Type B pancreatic cell (in vitro differentiated cells): ENCODE data around the gene CDC45. TPM values are rescaled to one million over a fixed set of nuclear protein-coding genes. Genes with fewer than 3 reads are reported as not detected.

Experiments used
- DNase-seq: peaks from one replicate; pipeline ENCODE4 v3.0.0; 2021; ENCODE audit warnings: mixed read lengths; ENCODE audit not compliant: unreplicated experiment; ENCODE audit errors: extremely low spot score
- H3K27ac Mint-ChIP-seq: 2 replicates; pipeline ENCODE4 v1.8.0; 2021; ENCODE audit warnings: mild to moderate bottlenecking, mixed read lengths
- H3K27me3 Mint-ChIP-seq: 2 replicates; pipeline ENCODE4 v1.8.0; 2021; ENCODE audit warnings: mixed read lengths
- H3K36me3 Mint-ChIP-seq: 2 replicates; pipeline ENCODE4 v1.8.0; 2021; ENCODE audit warnings: mixed read lengths
- H3K4me1 Mint-ChIP-seq: one replicate; pipeline ENCODE4 v1.8.0; 2021; ENCODE audit warnings: mixed read lengths; ENCODE audit not compliant: unreplicated experiment
- H3K4me3 Mint-ChIP-seq: 2 replicates; pipeline ENCODE4 v1.8.0; 2021; ENCODE audit warnings: mild to moderate bottlenecking, mixed read lengths
- H3K9me3 Mint-ChIP-seq: 2 replicates; pipeline ENCODE4 v1.8.0; 2021; ENCODE audit warnings: mixed read lengths
- total RNA-seq: library from RNA; stranded (reverse); gene quantifications from 2 replicates; pipeline ENCODE4 v1.2.1, GENCODE V29; 2021; ENCODE audit warnings: low replicate concordance
- TF ChIP-seq, protein P1 (sequence below): fragments of 200-600 bp; sonication (generic); conservative IDR thresholded peaks from 2 replicates; pipeline ENCODE4 v1.5.0; 2021; ENCODE audit warnings: antibody characterized with exemption, mild to moderate bottlenecking

Gene CDC45
- total RNA-seq, 1 donor from 2014 or later, result 19.0 TPM

DNA sequence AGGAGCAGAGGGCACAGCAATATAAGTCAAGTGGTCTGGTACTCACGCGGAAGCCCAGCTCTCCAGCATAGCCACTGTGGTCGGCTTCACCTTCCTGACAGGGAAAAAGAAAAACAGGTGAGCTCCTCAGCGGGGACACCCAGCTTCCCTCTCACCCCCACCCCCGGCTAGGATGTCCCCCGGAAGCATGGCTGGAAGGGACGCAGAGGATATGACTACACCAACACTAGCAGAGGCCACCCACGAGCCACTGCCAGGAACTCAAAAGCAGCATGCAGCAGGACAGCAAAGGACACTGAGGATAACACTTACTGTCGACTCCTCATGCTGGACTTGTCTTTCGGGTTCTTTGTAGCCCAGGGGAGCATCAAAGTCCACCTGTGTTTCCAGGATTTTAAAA lies 23.2 kb upstream of the CDC45 start:
- TF ChIP-seq, protein P1, sequence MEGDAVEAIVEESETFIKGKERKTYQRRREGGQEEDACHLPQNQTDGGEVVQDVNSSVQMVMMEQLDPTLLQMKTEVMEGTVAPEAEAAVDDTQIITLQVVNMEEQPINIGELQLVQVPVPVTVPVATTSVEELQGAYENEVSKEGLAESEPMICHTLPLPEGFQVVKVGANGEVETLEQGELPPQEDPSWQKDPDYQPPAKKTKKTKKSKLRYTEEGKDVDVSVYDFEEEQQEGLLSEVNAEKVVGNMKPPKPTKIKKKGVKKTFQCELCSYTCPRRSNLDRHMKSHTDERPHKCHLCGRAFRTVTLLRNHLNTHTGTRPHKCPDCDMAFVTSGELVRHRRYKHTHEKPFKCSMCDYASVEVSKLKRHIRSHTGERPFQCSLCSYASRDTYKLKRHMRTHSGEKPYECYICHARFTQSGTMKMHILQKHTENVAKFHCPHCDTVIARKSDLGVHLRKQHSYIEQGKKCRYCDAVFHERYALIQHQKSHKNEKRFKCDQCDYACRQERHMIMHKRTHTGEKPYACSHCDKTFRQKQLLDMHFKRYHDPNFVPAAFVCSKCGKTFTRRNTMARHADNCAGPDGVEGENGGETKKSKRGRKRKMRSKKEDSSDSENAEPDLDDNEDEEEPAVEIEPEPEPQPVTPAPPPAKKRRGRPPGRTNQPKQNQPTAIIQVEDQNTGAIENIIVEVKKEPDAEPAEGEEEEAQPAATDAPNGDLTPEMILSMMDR, result no peak
- Mint-ChIP-seq H3K27ac (no peak overlapping the region), H3K4me1 (no peaks in the 10 kb centered on the region), H3K9me3 (no peaks in the 10 kb centered on the region), H3K4me3 (no peak overlapping the region), H3K27me3 (no peaks in the 10 kb centered on the region), H3K36me3 (peaks cover 24% of the 10 kb centered on the region)
- DNase-seq, result no peak

DNA sequence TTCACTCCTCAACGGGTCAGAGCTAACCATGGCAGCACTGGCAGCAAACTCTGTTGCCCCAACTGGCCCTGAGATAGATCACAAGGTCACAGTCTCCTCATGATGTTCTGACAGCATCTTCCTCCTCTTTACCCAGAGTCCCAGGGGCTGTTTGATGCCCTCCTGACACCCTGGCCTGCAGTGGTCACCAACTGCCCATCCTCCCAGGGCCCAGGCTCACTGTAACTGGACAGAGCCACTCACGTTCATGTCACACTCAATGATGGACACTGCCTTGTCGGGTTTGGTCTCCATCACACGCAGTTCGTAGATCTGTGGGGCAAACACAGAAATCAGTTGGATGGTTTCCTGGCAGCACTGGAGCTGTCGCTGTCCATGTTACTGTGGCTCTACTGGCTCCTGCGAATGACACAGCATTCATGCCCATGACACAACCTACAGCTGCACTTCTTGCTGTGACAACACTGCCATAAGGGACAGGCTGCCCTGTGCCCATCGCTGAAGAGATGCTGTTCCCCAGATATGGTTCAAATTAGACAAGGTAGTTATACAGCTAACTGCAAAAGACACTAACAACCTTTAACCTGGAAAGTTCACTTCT lies 21.8 kb upstream of the CDC45 start:
- Mint-ChIP-seq H3K9me3 (no peaks in the 10 kb centered on the region), H3K36me3 (peaks cover 24% of the 10 kb centered on the region), H3K27ac (no peak overlapping the region), H3K4me1 (no peaks in the 10 kb centered on the region), H3K4me3 (no peak overlapping the region), H3K27me3 (no peaks in the 10 kb centered on the region)
- no peak for DNase-seq
- TF ChIP-seq, protein P1, result no peak

DNA sequence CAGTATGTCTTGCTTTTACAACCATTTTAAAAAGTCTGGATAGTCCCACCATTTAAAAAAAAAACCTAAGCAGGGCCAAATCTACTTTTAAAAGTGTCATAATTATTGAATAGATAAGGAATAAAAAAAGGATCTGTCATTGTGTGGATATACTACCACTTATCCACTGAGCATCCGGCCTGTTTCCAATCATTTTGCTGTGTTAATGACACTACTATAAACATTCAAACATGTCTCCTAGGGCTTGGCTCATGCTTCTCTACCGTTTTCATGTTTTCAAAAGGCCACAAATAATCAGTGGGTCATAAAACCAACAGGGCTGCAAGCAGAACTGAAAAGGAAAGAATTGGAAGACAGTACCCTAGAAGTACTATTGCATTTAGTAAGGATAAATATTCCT lies 19.7 kb upstream of the CDC45 start:
- Mint-ChIP-seq H3K27ac (no peak overlapping the region), H3K36me3 (peaks cover 20% of the 10 kb centered on the region), H3K4me3 (no peak overlapping the region), H3K9me3 (no peaks in the 10 kb centered on the region), H3K27me3 (no peaks in the 10 kb centered on the region), H3K4me1 (no peaks in the 10 kb centered on the region)
- TF ChIP-seq, protein P1, result no peak
- DNase-seq, result no peak

DNA sequence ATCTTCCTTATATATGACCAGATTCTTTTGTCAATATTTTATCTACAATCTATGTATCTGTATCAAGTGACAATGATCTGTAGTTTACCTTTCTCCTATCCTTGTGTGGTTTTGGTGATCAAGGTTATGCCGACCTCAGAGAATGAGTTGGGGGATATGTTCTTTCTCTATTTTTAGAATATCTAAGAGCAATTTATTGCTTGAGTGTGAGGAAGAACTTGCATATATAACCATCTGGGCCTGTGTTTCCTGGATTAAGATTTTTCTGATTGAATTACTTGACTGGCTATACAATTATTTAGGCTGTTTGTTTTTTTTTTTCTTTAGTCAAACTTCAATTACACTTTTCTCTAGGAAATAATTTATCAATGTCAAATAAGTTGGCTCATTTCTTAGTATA lies 18.2 kb upstream of the CDC45 start:
- no peak overlapping the region for H3K27ac Mint-ChIP-seq
- H3K36me3 Mint-ChIP-seq, result peaks cover 17% of the 10 kb centered on the region
- H3K9me3 Mint-ChIP-seq, result no peaks in the 10 kb centered on the region
- H3K27me3 Mint-ChIP-seq, result no peaks in the 10 kb centered on the region
- no peak for DNase-seq
- no peaks in the 10 kb centered on the region for H3K4me1 Mint-ChIP-seq
- TF ChIP-seq, protein P1, result no peak
- H3K4me3 Mint-ChIP-seq, result no peak overlapping the region

DNA sequence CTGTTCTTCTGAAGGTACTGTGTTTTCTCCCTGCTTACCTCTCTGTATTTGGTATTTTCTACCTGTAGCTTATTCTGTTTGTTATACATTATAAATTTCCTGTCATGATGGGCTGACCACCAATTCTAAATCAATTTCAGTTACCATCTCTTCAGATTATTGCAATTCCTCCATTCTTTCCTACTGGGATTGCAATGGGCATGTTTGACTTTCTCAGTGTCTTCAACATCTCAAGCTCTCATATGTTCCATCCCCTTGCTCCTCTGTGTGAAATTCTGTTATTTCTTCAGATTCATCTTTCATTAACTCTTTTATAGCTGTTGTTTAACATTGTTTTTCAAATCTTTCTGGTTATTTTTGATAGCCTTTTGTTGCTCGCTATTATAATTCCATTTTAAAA lies 16.7 kb upstream of the CDC45 start:
- H3K4me3 Mint-ChIP-seq, result no peak overlapping the region
- no peak for DNase-seq
- H3K27ac Mint-ChIP-seq, result no peak overlapping the region
- peaks cover 21% of the 10 kb centered on the region for H3K36me3 Mint-ChIP-seq
- no peaks in the 10 kb centered on the region for H3K27me3 Mint-ChIP-seq
- TF ChIP-seq, protein P1, result no peak
- no peaks in the 10 kb centered on the region for H3K9me3 Mint-ChIP-seq
- H3K4me1 Mint-ChIP-seq, result no peaks in the 10 kb centered on the region
